Endothelial cell (in vitro differentiated cells): ENCODE results near the gene DIAPH2. TPM values are rescaled to one million over a fixed set of nuclear protein-coding genes. Genes with fewer than 3 reads are reported as not detected.
"Not testable (repeated sequence)": the region's sequence is repeated elsewhere in the genome, so short reads cannot be mapped to it uniquely, and the experiment has no call there.

Experiments used
- DNase-seq: peaks from one replicate; pipeline ENCODE4 v3.0.0; 2021; ENCODE audit warnings: low spot score
- H3K27ac Mint-ChIP-seq: one replicate; pipeline ENCODE4 v1.8.0; 2021; ENCODE audit warnings: mixed read lengths, inconsistent platforms; ENCODE audit not compliant: unreplicated experiment
- H3K27me3 Mint-ChIP-seq: one replicate; pipeline ENCODE4 v1.8.0; 2021; ENCODE audit warnings: mild to moderate bottlenecking, moderate library complexity, mixed read lengths, inconsistent platforms; ENCODE audit not compliant: unreplicated experiment
- H3K36me3 Mint-ChIP-seq: one replicate; pipeline ENCODE4 v1.8.0; 2021; ENCODE audit warnings: mild to moderate bottlenecking, low read depth, mixed read lengths, inconsistent platforms; ENCODE audit not compliant: unreplicated experiment
- H3K4me1 Mint-ChIP-seq: one replicate; pipeline ENCODE4 v1.8.0; 2021; ENCODE audit warnings: mild to moderate bottlenecking, mixed read lengths, inconsistent platforms; ENCODE audit not compliant: unreplicated experiment
- H3K4me3 Mint-ChIP-seq: one replicate; pipeline ENCODE4 v1.8.0; 2021; ENCODE audit warnings: mild to moderate bottlenecking, mixed read lengths, inconsistent platforms; ENCODE audit not compliant: unreplicated experiment
- H3K9me3 Mint-ChIP-seq: one replicate; pipeline ENCODE4 v1.8.0; 2021; ENCODE audit warnings: mixed read lengths, inconsistent platforms; ENCODE audit not compliant: unreplicated experiment
- CTCF ChIP-seq: fragments of 200-600 bp; sonication (generic); IDR thresholded peaks from one replicate; pipeline ENCODE4 v1.5.0; 2021; ENCODE audit warnings: antibody characterized with exemption; ENCODE audit not compliant: unreplicated experiment
- total RNA-seq: library from RNA; stranded (reverse); fragmentation: NEBNext Ultra II Directional; extraction: Animal tissue kit (Norgen Biotek cat#: 25700); gene quantifications from one replicate; pipeline ENCODE4 v1.2.1, GENCODE V29; 2021; ENCODE audit not compliant: unreplicated experiment

Gene DIAPH2
- total RNA-seq, 1 donor from 2014 or later = 45.3 TPM

- no peaks in the 10 kb centered on the region for H3K36me3 Mint-ChIP-seq
- H3K27me3 Mint-ChIP-seq = no peaks in the 10 kb centered on the region
- no peak for TF ChIP-seq CTCF
- no peak for DNase-seq
- H3K4me3 Mint-ChIP-seq = no peak overlapping the region
- no peaks in the 10 kb centered on the region for H3K4me1 Mint-ChIP-seq
- H3K27ac Mint-ChIP-seq = no peak overlapping the region
- H3K9me3 Mint-ChIP-seq = no peaks in the 10 kb centered on the region
Observed at GRCh38 chrX:97401154-97401553, 716.5 kb downstream of the DIAPH2 start.

- no peak overlapping the region for H3K27ac Mint-ChIP-seq
- H3K36me3 Mint-ChIP-seq = no peaks in the 10 kb centered on the region
- no peaks in the 10 kb centered on the region for H3K4me1 Mint-ChIP-seq
- no peaks in the 10 kb centered on the region for H3K9me3 Mint-ChIP-seq
- no peak overlapping the region for H3K4me3 Mint-ChIP-seq
- H3K27me3 Mint-ChIP-seq = no peaks in the 10 kb centered on the region
- no peak for DNase-seq
- no peak for TF ChIP-seq CTCF
Observed at GRCh38 chrX:97401586-97402136, 717.0 kb downstream of the DIAPH2 start.

GRCh38 chrX:97402333-97402732 lies 717.7 kb downstream of the DIAPH2 start:
- Mint-ChIP-seq H3K27me3 (no peaks in the 10 kb centered on the region), H3K9me3 (no peaks in the 10 kb centered on the region), H3K4me1 (no peaks in the 10 kb centered on the region), H3K36me3 (no peaks in the 10 kb centered on the region), H3K4me3 (no peak overlapping the region), H3K27ac (no peak overlapping the region)
- no peak for DNase-seq
- no peak for TF ChIP-seq CTCF

GRCh38 chrX:97402903-97403302 lies 718.3 kb downstream of the DIAPH2 start:
- H3K27ac Mint-ChIP-seq = no peak overlapping the region
- H3K27me3 Mint-ChIP-seq = no peaks in the 10 kb centered on the region
- no peaks in the 10 kb centered on the region for H3K4me1 Mint-ChIP-seq
- H3K36me3 Mint-ChIP-seq = no peaks in the 10 kb centered on the region
- DNase-seq = no peak
- no peaks in the 10 kb centered on the region for H3K9me3 Mint-ChIP-seq
- no peak for TF ChIP-seq CTCF
- H3K4me3 Mint-ChIP-seq = no peak overlapping the region

DNA sequence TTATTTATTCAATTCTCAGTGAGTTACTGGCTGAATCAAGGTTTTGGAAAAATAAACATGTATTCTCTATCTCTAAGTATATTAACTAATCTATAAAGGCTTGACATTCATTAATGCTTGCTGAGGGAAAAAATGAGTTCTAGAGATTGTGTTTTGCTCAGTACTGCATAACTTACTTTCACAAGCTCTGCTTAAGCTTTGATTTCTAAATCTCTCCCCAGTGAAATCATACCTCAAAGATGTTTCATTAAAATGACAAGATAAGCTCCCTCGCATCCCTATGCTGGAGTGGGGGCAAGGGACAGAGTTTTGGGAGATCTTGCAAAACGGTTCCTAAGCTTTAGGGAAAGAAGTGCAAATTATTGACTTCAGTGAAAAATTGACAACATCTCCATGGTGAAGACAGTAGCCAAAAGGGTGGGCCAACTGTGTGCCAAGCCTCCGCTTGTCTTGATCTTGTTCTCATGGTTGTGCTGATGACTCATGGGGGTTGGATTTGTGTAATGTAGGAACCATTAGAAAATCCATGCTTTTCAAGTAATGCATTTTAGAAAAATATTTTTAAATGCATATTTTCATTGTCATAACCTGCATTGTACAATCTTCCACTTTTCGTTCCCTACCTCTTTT lies 720.5 kb downstream of the DIAPH2 start:
- Mint-ChIP-seq H3K4me3 (no peak overlapping the region), H3K9me3 (no peaks in the 10 kb centered on the region), H3K4me1 (no peaks in the 10 kb centered on the region), H3K27me3 (no peaks in the 10 kb centered on the region), H3K36me3 (peaks cover 9% of the 10 kb centered on the region), H3K27ac (no peak overlapping the region)
- TF ChIP-seq CTCF = no peak
- no peak for DNase-seq

DNA sequence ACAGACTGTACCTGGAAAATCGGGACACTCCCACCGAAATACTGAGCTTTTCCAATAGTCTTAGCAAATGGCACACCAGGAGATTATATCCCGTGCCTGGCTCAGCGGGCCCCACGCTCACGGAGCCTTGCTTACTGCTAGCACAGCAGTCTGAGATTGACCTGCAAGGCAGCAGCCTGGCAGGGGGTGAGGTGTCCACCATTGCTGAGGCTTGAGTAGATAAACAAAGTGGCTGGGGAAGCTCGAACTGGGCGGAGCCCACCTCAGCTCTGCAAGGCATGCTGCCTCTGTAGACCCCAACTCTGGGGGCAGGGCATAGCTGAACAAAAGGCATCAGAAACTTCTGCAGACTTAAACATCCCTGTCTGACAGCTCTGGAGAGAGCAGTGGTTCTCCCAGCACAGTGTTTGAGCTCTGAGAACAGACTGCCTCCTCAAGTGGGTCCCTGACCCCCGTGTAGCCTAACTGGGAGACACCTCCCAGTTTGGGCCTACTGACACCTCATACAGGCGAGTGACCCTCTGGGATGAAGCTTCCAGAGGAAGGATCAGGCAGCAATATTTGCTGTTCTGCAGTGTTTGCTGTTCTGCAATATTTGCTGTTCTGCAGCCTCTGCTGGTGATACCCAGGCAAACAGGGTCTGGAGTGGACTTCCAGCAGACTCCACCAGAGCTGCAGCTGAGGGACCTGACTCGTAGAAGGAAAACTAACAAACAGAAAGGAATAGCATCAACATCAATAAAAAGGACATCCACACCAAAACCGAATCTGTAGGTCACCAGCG lies 725.2 kb downstream of the DIAPH2 start:
- peak overlapping the region; percentile 47 for H3K4me3 Mint-ChIP-seq
- H3K36me3 Mint-ChIP-seq = peaks cover 14% of the 10 kb centered on the region
- H3K4me1 Mint-ChIP-seq, H3K27me3 Mint-ChIP-seq, H3K27ac Mint-ChIP-seq, H3K9me3 Mint-ChIP-seq, DNase-seq: not testable (repeated sequence)
